Esophagus squamous epithelium (tissue), 5 donors: ENCODE data around the gene KLHL2. TPM values are rescaled to one million over a fixed set of nuclear protein-coding genes. Genes with fewer than 3 reads are reported as not detected.

Experiments used
- DNase-seq: peaks from one replicate; lab custom pipeline; 2025; lab: John Stamatoyannopoulos, UW
- H3K27ac ChIP-seq, 4 donors: fragments of 200-600 bp; sonication (generic); one replicate each; pipeline ENCODE4 v1.5.1; 2016 to 2019; ENCODE audit warnings: mild to moderate bottlenecking in 1 of 4
- H3K27me3 ChIP-seq, 4 donors: fragments of 200-600 bp; sonication (generic); 1 replicate in 3 of 4; 2 replicates in 1 of 4; pipeline versions ENCODE4 v1.5.1 to v1.6.0; 2017 to 2021; ENCODE audit warnings: antibody characterized with exemption in 1 of 4
- H3K36me3 ChIP-seq, 3 donors: fragments of 200-600 bp; sonication (generic); one replicate each; pipeline ENCODE4 v1.5.1; 2016 to 2019
- H3K4me1 ChIP-seq, 3 donors: fragments of 200-600 bp; sonication (generic); one replicate each; pipeline ENCODE4 v1.5.1; 2017 to 2019
- H3K4me3 ChIP-seq, 4 donors: fragments of 200-600 bp; sonication (generic); 1 replicate in 3 of 4; 2 replicates in 1 of 4; pipeline ENCODE4 v1.5.1; 2016 to 2019; ENCODE audit warnings: mild to moderate bottlenecking in 2 of 4, moderate library complexity in 1 of 4
- H3K9me3 ChIP-seq, 3 donors: fragments of 200-600 bp; sonication (generic); one replicate each; pipeline ENCODE4 v1.5.1; 2016 to 2019
- CTCF ChIP-seq, 6 experiments: fragments of 450-650 bp in 4 of 6; fragments of 200-600 bp in 2 of 6; sonication (generic) in 2 of 6; IDR thresholded peaks; one replicate each; pipeline ENCODE4 v1.5.1; 2016 to 2019; ENCODE audit warnings: antibody characterized with exemption in 6 of 6, mild to moderate bottlenecking in 4 of 6, moderate library complexity in 4 of 6
- POLR2A ChIP-seq, 4 donors: fragments of 450-650 bp; IDR thresholded peaks; one replicate each; pipeline ENCODE4 v1.6.1; 2017; ENCODE audit warnings: antibody characterized with exemption in 4 of 4, mild to moderate bottlenecking in 4 of 4, moderate library complexity in 3 of 4
- WGBS, 2 donors: methylation state at CpG; one replicate each; pipeline ENCODE4 v1.1.5; 2018; 5-methylcytosine and 5-hydroxymethylcytosine counted together
- intact Hi-C: fragments of 100-400 bp; cut with DNase I; formaldehyde crosslinking; loops from one replicate; pipeline ENCODE4 v1.15.0; 2022
- total RNA-seq, 4 donors: library from RNA; depleted of rRNA; stranded (reverse); fragments of >200 nt; gene quantifications; one replicate each; pipeline ENCODE4 v1.1.0, GENCODE V29; 2016
- donor health status: DM: yes; HTN: yes; CAD: no.

KLHL2 gene
- total RNA-seq, 4 donors from 2014 or later = 25.6 to 44.3 (median 30.8) TPM

- TF ChIP-seq CTCF (IDR thresholded peaks at IDR 0.05) (no peak), POLR2A (IDR thresholded peaks at IDR 0.05) (no peak)
- 44 to 61% methylated on average over 2 of the region's 2 CpGs for WGBS, 2 donors
- no peaks in the 10 kb centered on the region for H3K9me3 ChIP-seq
These were observed 86.7 kb downstream of the KLHL2 start for GRCh38 chr4:165293927-165294649.

DNA sequence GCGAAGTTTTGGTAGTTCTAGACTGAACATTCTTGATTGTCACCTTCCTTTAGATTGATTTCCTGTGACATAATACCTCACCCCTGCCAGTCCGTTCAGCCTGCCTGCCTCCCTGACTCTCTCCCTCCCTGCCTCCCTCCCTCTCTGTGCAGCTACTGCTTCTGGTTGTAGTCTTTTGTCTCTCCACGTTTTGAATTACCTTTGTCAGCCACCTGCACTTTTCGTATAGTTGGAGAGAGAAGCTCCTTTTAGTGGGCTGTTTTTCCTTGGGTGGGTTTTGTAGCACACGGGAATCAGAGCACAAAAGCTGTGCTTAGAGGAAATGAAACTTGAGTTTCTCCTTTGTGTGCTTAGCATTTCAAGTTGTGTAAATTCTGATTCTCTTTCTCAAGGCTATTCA is 87.5 kb downstream of the KLHL2 start:
- intact Hi-C loops = no loop called here
- Histone ChIP-seq H3K36me3 (peaks cover 4 to 50% (median 6%) of the 10 kb centered on the region in 3 donors), H3K4me3 (no peak overlapping the region), H3K27me3 (no peaks in the 10 kb centered on the region), H3K4me1 (peaks cover 0 to 5% (median 0%) of the 10 kb centered on the region in 3 donors), H3K9me3 (no peaks in the 10 kb centered on the region), H3K27ac (no peak overlapping the region)
- 58 to 62% methylated on average over 5 of the region's 5 CpGs for WGBS, 2 donors
- TF ChIP-seq POLR2A (IDR thresholded peaks at IDR 0.05) = no peak
- DNase-seq = no peak

More at GRCh38 chr4:165293927-165294649, 86.7 kb downstream of the KLHL2 start:
- Histone ChIP-seq H3K27ac (no peak overlapping the region), H3K27me3 (no peaks in the 10 kb centered on the region), H3K36me3 (peaks cover 4 to 42% (median 6%) of the 10 kb centered on the region in 3 donors), H3K4me3 (no peak overlapping the region), H3K4me1 (peaks cover 0 to 5% (median 0%) of the 10 kb centered on the region in 3 donors)
- intact Hi-C loops = no loop called here
- DNase-seq = no peak

GRCh38 chr4:165297626-165298025 is 90.3 kb downstream of the KLHL2 start:
- no peak for DNase-seq
- H3K27ac ChIP-seq = no peak overlapping the region
- H3K4me3 ChIP-seq = no peak overlapping the region
- H3K27me3 ChIP-seq = no peaks in the 10 kb centered on the region
- WGBS, 2 donors = 92 to 95% methylated on average over 8 of the region's 8 CpGs
- H3K4me1 ChIP-seq = peaks cover 0 to 17% (median 0%) of the 10 kb centered on the region in 3 donors
- TF ChIP-seq CTCF (IDR thresholded peaks at IDR 0.05) (no peak), POLR2A (IDR thresholded peaks at IDR 0.05) (no peak)
- H3K36me3 ChIP-seq = peaks cover 4 to 52% (median 6%) of the 10 kb centered on the region in 3 donors
- intact Hi-C loops = no loop called here
- no peaks in the 10 kb centered on the region for H3K9me3 ChIP-seq

- WGBS, 2 donors = 84 to 92% methylated on average over 5 of the region's 5 CpGs
- DNase-seq = no peak
- H3K27me3 ChIP-seq = no peaks in the 10 kb centered on the region
- peak overlapping the region in 1 of 4 donors; percentile 34 for H3K27ac ChIP-seq
- H3K36me3 ChIP-seq = peaks cover 3 to 59% (median 6%) of the 10 kb centered on the region in 3 donors
- intact Hi-C loops = no loop called here
- peaks cover 0 to 17% (median 0%) of the 10 kb centered on the region in 3 donors for H3K4me1 ChIP-seq
- no peaks in the 10 kb centered on the region for H3K9me3 ChIP-seq
- no peak overlapping the region for H3K4me3 ChIP-seq
- TF ChIP-seq POLR2A (IDR thresholded peaks at IDR 0.05) (no peak), CTCF (IDR thresholded peaks at IDR 0.05) (no peak)
These were observed 92.2 kb downstream of the KLHL2 start for GRCh38 chr4:165299399-165300060.

- 4 to 6% methylated on average over 1 of the region's 1 CpG for WGBS, 2 donors
- no peak for DNase-seq
- Histone ChIP-seq H3K27me3 (no peaks in the 10 kb centered on the region), H3K36me3 (peaks cover 0 to 59% (median 6%) of the 10 kb centered on the region in 3 donors), H3K9me3 (no peaks in the 10 kb centered on the region), H3K4me3 (peak overlapping the region in 1 of 4 donors; percentile 36), H3K27ac (no peak overlapping the region), H3K4me1 (peaks cover 0 to 12% (median 0%) of the 10 kb centered on the region in 3 donors)
- TF ChIP-seq POLR2A (IDR thresholded peaks at IDR 0.05) (no peak), CTCF (IDR thresholded peaks at IDR 0.05) (no peak)
- intact Hi-C loops = no loop called here
These were observed 94.5 kb downstream of the KLHL2 start for GRCh38 chr4:165301833-165302232.
